ENCODE measurements around the gene QKI.

QKI gene

GRCh38 chr6:163487606-163488005 is 73.1 kb downstream of the QKI start:
- TF ChIP-seq POLR2AphosphoS5 (IDR thresholded peaks at IDR 0.05; ENCODE audit: low read depth) = no peak
- TF ChIP-seq SPI1 (IDR thresholded peaks at IDR 0.05; ENCODE audit: borderline replicate concordance, low read depth) = no peak
- no peak for TF ChIP-seq CTCF (IDR thresholded peaks at IDR 0.05; ENCODE audit: insufficient read depth, low read length)
- TF ChIP-seq REST (IDR thresholded peaks at IDR 0.05; ENCODE audit: insufficient replicate concordance, low read depth) = no peak
- no peak for TF ChIP-seq GABPA (IDR thresholded peaks at IDR 0.05; ENCODE audit: low read depth)
- no peak for DNase-seq (ENCODE audit: low read depth in 1 of 2, low spot score in 1 of 2)
- Histone ChIP-seq H3K4me3 (replicated peaks; ENCODE audit: insufficient read depth, low read length) (no peak overlapping the region), H3K27ac (replicated peaks) (no peak overlapping the region), H3K27me3 (ENCODE audit: insufficient read depth, poor library complexity, severe bottlenecking) (no peaks in the 10 kb centered on the region)

GRCh38 chr6:163489584-163489983 is 75.1 kb downstream of the QKI start:
- TF ChIP-seq REST (IDR thresholded peaks at IDR 0.05; ENCODE audit: insufficient replicate concordance, low read depth) = no peak
- TF ChIP-seq POLR2AphosphoS5 (IDR thresholded peaks at IDR 0.05; ENCODE audit: low read depth) = no peak
- TF ChIP-seq CTCF (IDR thresholded peaks at IDR 0.05; ENCODE audit: insufficient read depth, low read length) = no peak
- H3K4me3 ChIP-seq (replicated peaks; ENCODE audit: insufficient read depth, low read length) = no peak overlapping the region
- H3K27ac ChIP-seq (replicated peaks) = no peak overlapping the region

GRCh38 chr6:163490826-163491577 is 76.5 kb downstream of the QKI start:
- Histone ChIP-seq H3K27ac (replicated peaks) (no peak overlapping the region), H3K27me3 (ENCODE audit: insufficient read depth, poor library complexity, severe bottlenecking) (no peaks in the 10 kb centered on the region), H3K4me3 (replicated peaks; ENCODE audit: insufficient read depth, low read length) (no peak overlapping the region)
- no peak for DNase-seq (ENCODE audit: low read depth in 1 of 2, low spot score in 1 of 2)
- TF ChIP-seq POLR2AphosphoS5 (IDR thresholded peaks at IDR 0.05; ENCODE audit: low read depth) (no peak), GABPA (IDR thresholded peaks at IDR 0.05; ENCODE audit: low read depth) (no peak), REST (IDR thresholded peaks at IDR 0.05; ENCODE audit: insufficient replicate concordance, low read depth) (no peak), CTCF (IDR thresholded peaks at IDR 0.05; ENCODE audit: insufficient read depth, low read length) (no peak), SPI1 (IDR thresholded peaks at IDR 0.05; ENCODE audit: borderline replicate concordance, low read depth) (no peak)

More at GRCh38 chr6:163489584-163489983, 75.1 kb downstream of the QKI start:
- no peak for DNase-seq (ENCODE audit: low read depth in 1 of 2, low spot score in 1 of 2)
- no peaks in the 10 kb centered on the region for H3K27me3 ChIP-seq (ENCODE audit: insufficient read depth, poor library complexity, severe bottlenecking)

Measured in HL-60 (cell line).